ENCODE data around the gene BAAT. TPM values are rescaled to one million over a fixed set of nuclear protein-coding genes. Genes with fewer than 3 reads are reported as not detected.

BAAT gene
- total and polyA plus RNA-seq, 2 of the 13 experiments (the other 11 are each of a cell fraction or from before 2014, with no cell fraction given) = 0.71 to 7.9 TPM

GRCh38 chr9:101421653-101422065, 36.9 kb upstream of the BAAT start:
- no peaks in the 10 kb centered on the region for H3K36me3 ChIP-seq (replicated peaks in 1 of 2; ENCODE audit: control insufficient read depth in 1 of 2, insufficient read depth in 2 of 2, low read length in 2 of 2)
- no peak overlapping the region for H2AFZ ChIP-seq (ENCODE audit: low read length)
- H4K20me1 ChIP-seq (ENCODE audit: insufficient read depth, low read length) = no peaks in the 10 kb centered on the region
- POLR2A ChIA-PET = interaction anchor here (0.7 to 4.3 kb wide), 5 partner anchors 11 to 24 kb away, joined by 3 to 23 read pairs (median 4); partner anchors contain the start of genes MRPL50 and ZNF189
- CTCF ChIA-PET (ENCODE audit: low intra/inter-chr PET ratio, low total read pairs) = no interaction called here
- no peaks in the 10 kb centered on the region for H3K9me3 ChIP-seq (ENCODE audit: low read length)
- H3K27ac ChIP-seq (ENCODE audit: extremely low read length, insufficient read depth, low read length) = peak overlapping the region; percentile 53
- peak overlapping the region; percentile 10; the same call in 1 of the 2 replicates for H3K9ac ChIP-seq (ENCODE audit: insufficient read depth, low read depth, low read length)
- in situ Hi-C loops (cut with HindIII; ENCODE audit: extremely low pct_ligation_motif_present, low pct_unique_long_range_greater_than_20kb) = no loop called here
- no peaks in the 10 kb centered on the region for H3K79me2 ChIP-seq (ENCODE audit: insufficient read depth, low read length)
- ATAC-seq (peak; percentile 98), FAIRE-seq (peak; percentile 93), DNase-seq (ENCODE audit: low spot score) (peak; percentile 98)
- no TSS peak for BruUV-seq (replicated peaks)
- no peak overlapping the region; a peak in 1 of 6 replicates for H3K4me3 ChIP-seq (replicated peaks in 1 of 3; ENCODE audit: insufficient read depth in 1 of 3, low read depth in 2 of 3, low read length in 3 of 3)
- WGBS (ENCODE audit: low lambda C conversion rate) = 3% methylated on average over 5 of the region's 5 CpGs
- intact Hi-C loops (cut with micrococcal nuclease; ENCODE audit: unreplicated experiment) = loop anchor here (1.0 to 2.0 kb wide), 4 partner anchors 12 to 38 kb away; partner anchors contain the start of genes MRPL50 and ZNF189
- peaks cover 97% of the 10 kb centered on the region for H3K4me1 ChIP-seq (ENCODE audit: insufficient read depth, low read length)
- H3K4me2 ChIP-seq (ENCODE audit: low read depth, low read length) = peak overlapping the region; percentile 63
- no peaks in the 10 kb centered on the region for H3K27me3 ChIP-seq (ENCODE audit: control insufficient read depth in 1 of 2, insufficient read depth in 2 of 2, low read length in 2 of 2)
- TF ChIP-seq SALL1 (CRISPR knock-in tag; IDR thresholded peaks at IDR 0.05) = peak; percentile 93
- no peak for TF ChIP-seq ZNF180 (CRISPR knock-in tag; IDR thresholded peaks at IDR 0.05; ENCODE audit: borderline replicate concordance, low read depth)
- TF ChIP-seq ATF1 (CRISPR knock-in tag; IDR thresholded peaks at IDR 0.05) = no peak
- peak; percentile 71; the same call in 1 of the 2 replicates for TF ChIP-seq NFATC3 (CRISPR knock-in tag; IDR thresholded peaks at IDR 0.05)
- peak; percentile 70; the same call in 1 of the 2 replicates for TF ChIP-seq ZMYM3 (CRISPR knock-in tag; IDR thresholded peaks at IDR 0.05)
- TF ChIP-seq ZSCAN29 (CRISPR knock-in tag; conservative IDR thresholded peaks at IDR 0.05) = 0 out of 2 replicates have a peak, but pooled peaks have one; percentile 20
- 0 out of 2 replicates have a peak, but pooled peaks have one; percentile 23 for TF ChIP-seq ZNF24 (IDR thresholded peaks at IDR 0.05)
- no peak for TF ChIP-seq ZNF468 (CRISPR knock-in tag; IDR thresholded peaks at IDR 0.05)
- TF ChIP-seq SP4 (CRISPR knock-in tag; IDR thresholded peaks at IDR 0.05) = peak; percentile 40; the same call in 1 of the 2 replicates
- TF ChIP-seq HOXA3 (CRISPR knock-in tag; IDR thresholded peaks at IDR 0.05) = peak; percentile 75
- TF ChIP-seq PTBP1 (IDR thresholded peaks at IDR 0.05; ENCODE audit: low read depth, low read length, poor library complexity, severe bottlenecking) = no peak
- no peak for TF ChIP-seq ZFYVE20 (CRISPR knock-in tag; IDR thresholded peaks at IDR 0.05; ENCODE audit: borderline replicate concordance, low read depth)
- TF ChIP-seq HNF1A (IDR thresholded peaks at IDR 0.05; ENCODE audit: low read depth) = 0 out of 2 replicates have a peak, but pooled peaks have one; percentile 41
- TF ChIP-seq HNF1A (CRISPR knock-in tag; IDR thresholded peaks at IDR 0.05; ENCODE audit: borderline replicate concordance) = peak; percentile 89; the same call in 1 of the 2 replicates
- TF ChIP-seq ZFP37 (CRISPR knock-in tag; IDR thresholded peaks at IDR 0.05; ENCODE audit: borderline replicate concordance) = peak; percentile 67; the same call in 1 of the 2 replicates
- peak; percentile 35; the same call in 1 of the 2 replicates for TF ChIP-seq EHMT2 (IDR thresholded peaks at IDR 0.05; ENCODE audit: borderline replicate concordance, low read depth, low read length)
- TF ChIP-seq ZBTB7B (CRISPR knock-in tag; IDR thresholded peaks at IDR 0.05) = peak; percentile 66; the same call in 1 of the 2 replicates
- peak; percentile 30 for TF ChIP-seq YY1 (IDR thresholded peaks at IDR 0.05; ENCODE audit: insufficient read depth, insufficient replicate concordance, low read depth, low read length)
- TF ChIP-seq ZNF543 (CRISPR knock-in tag; IDR thresholded peaks at IDR 0.05) = no peak
- TF ChIP-seq ZNF557 (CRISPR knock-in tag; IDR thresholded peaks at IDR 0.05) = 0 out of 2 replicates have a peak, but pooled peaks have one; percentile 31
- TF ChIP-seq BCL6 (CRISPR knock-in tag; IDR thresholded peaks at IDR 0.05) = peak; percentile 95
- TF ChIP-seq SMYD3 (CRISPR knock-in tag; IDR thresholded peaks at IDR 0.05) = peak; percentile 68; the same call in 1 of the 2 replicates
- TF ChIP-seq TRIM24 (CRISPR knock-in tag; IDR thresholded peaks at IDR 0.05) = no peak; the same call in 1 of the 2 replicates

All from HepG2 (cell line).